ENCODE results near the gene P2RY14. TPM values are rescaled to one million over a fixed set of nuclear protein-coding genes. Genes with fewer than 3 reads are reported as not detected.

The P2RY14 gene
- total and polyA plus RNA-seq, 5 donors from 2014 or later: 0.28 to 1.2 (median 0.91) TPM; not detected in 1

DNA sequence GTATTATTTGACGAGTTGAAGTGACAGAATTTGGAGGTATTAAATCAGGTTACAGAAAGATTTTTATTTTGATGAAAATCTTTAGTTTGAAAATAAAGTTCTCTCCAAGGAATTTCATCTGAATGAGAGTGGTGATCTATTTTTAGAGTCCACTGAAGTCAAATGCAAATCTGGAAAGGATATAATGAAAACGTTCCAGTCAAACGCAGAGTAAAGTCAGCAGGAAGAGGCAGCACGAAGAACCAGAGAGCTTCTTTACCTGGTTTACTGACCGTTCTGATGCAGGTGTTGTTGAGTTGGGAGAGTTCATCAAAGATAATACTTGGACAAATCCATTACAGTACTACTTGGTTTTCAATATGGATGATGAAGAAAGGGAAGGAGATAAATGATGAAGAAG is 8.7 kb downstream of the P2RY14 start:
- Mint-ChIP-seq H3K36me3 (no peaks in the 10 kb centered on the region), H3K9me3 (no peaks in the 10 kb centered on the region), H3K4me1 (peaks cover 0 to 4% (median 2%) of the 10 kb centered on the region in 4 donors), H3K27me3 (no peaks in the 10 kb centered on the region), H3K27ac (peak overlapping the region in 1 of 3 donors; percentile 57), H3K4me3 (peak overlapping the region in 1 of 4 donors; percentile 1)
- ATAC-seq (ENCODE audit: low read depth in 2 of 2) (no peak), DNase-seq (no peak)
- Histone ChIP-seq H3K27ac (ENCODE audit: insufficient read depth, low read length, poor library complexity, severe bottlenecking) (no peak overlapping the region), H3K4me3 (ENCODE audit: low read depth, low read length) (no peak overlapping the region), H3K4me1 (ENCODE audit: control insufficient read depth, insufficient read depth, low read length, poor library complexity, severe bottlenecking) (no peaks in the 10 kb centered on the region), H3K36me3 (ENCODE audit: control insufficient read depth, insufficient read depth, low read length) (no peaks in the 10 kb centered on the region), H3K9me3 (ENCODE audit: control insufficient read depth in 2 of 2, low read length in 2 of 2) (no peaks in the 10 kb centered on the region), H3K27me3 (ENCODE audit: control insufficient read depth, insufficient read depth, low read length) (no peaks in the 10 kb centered on the region)

GRCh38 chr3:151268267-151269235 is 9.8 kb downstream of the P2RY14 start:
- H3K36me3 Mint-ChIP-seq: no peaks in the 10 kb centered on the region
- H3K27me3 Mint-ChIP-seq: no peaks in the 10 kb centered on the region
- H3K36me3 ChIP-seq (ENCODE audit: control insufficient read depth, insufficient read depth, low read length): no peaks in the 10 kb centered on the region
- H3K9me3 Mint-ChIP-seq: no peaks in the 10 kb centered on the region
- H3K27ac ChIP-seq (ENCODE audit: insufficient read depth, low read length, poor library complexity, severe bottlenecking): no peak overlapping the region
- peak overlapping the region in 1 of 3 donors; percentile 16 for H3K27ac Mint-ChIP-seq
- no peaks in the 10 kb centered on the region for H3K9me3 ChIP-seq (ENCODE audit: control insufficient read depth in 2 of 2, low read length in 2 of 2)
- H3K4me1 ChIP-seq (ENCODE audit: control insufficient read depth, insufficient read depth, low read length, poor library complexity, severe bottlenecking): no peaks in the 10 kb centered on the region
- H3K27me3 ChIP-seq (ENCODE audit: control insufficient read depth, insufficient read depth, low read length): no peaks in the 10 kb centered on the region
- peak in 1 of 2 donors; percentile 43 for ATAC-seq (ENCODE audit: low read depth in 2 of 2)
- H3K4me3 Mint-ChIP-seq: no peak overlapping the region
- peaks cover 0 to 4% (median 2%) of the 10 kb centered on the region in 4 donors for H3K4me1 Mint-ChIP-seq
- no peak for DNase-seq
- H3K4me3 ChIP-seq (ENCODE audit: low read depth, low read length): no peak overlapping the region

DNA sequence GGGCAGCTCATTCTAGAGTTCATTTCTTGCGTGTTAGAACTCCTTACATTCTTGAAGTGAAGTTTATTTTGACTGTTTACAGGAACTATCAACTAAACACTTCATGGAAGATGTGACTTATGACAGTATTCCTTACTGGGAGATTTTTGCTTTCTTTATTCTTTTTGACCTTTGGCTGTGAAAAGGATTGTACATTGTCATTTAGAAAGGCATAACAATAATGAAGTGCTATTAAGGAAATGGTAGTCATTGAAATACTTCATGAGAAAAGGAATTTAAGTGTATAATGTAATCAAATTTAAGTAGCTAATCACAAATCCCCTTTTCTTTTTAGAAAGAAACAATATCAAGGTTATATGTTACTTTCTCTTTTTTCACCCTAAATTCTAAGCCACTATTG is 11.3 kb downstream of the P2RY14 start:
- Histone ChIP-seq H3K36me3 (ENCODE audit: control insufficient read depth, insufficient read depth, low read length) (no peaks in the 10 kb centered on the region), H3K27me3 (ENCODE audit: control insufficient read depth, insufficient read depth, low read length) (no peaks in the 10 kb centered on the region), H3K9me3 (ENCODE audit: control insufficient read depth in 2 of 2, low read length in 2 of 2) (no peaks in the 10 kb centered on the region), H3K27ac (ENCODE audit: insufficient read depth, low read length, poor library complexity, severe bottlenecking) (no peak overlapping the region), H3K4me1 (ENCODE audit: control insufficient read depth, insufficient read depth, low read length, poor library complexity, severe bottlenecking) (no peaks in the 10 kb centered on the region), H3K4me3 (ENCODE audit: low read depth, low read length) (no peak overlapping the region)
- peaks cover 0 to 4% (median 2%) of the 10 kb centered on the region in 4 donors for H3K4me1 Mint-ChIP-seq
- H3K27ac Mint-ChIP-seq: no peak overlapping the region
- H3K36me3 Mint-ChIP-seq: no peaks in the 10 kb centered on the region
- no peak for DNase-seq
- H3K27me3 Mint-ChIP-seq: no peaks in the 10 kb centered on the region
- no peak for ATAC-seq (ENCODE audit: low read depth in 2 of 2)
- no peaks in the 10 kb centered on the region for H3K9me3 Mint-ChIP-seq
- H3K4me3 Mint-ChIP-seq: no peak overlapping the region

- Mint-ChIP-seq H3K36me3 (no peaks in the 10 kb centered on the region), H3K27me3 (no peaks in the 10 kb centered on the region), H3K27ac (no peak overlapping the region), H3K9me3 (no peaks in the 10 kb centered on the region), H3K4me1 (peaks cover 0 to 4% (median 2%) of the 10 kb centered on the region in 4 donors), H3K4me3 (no peak overlapping the region)
- Histone ChIP-seq H3K36me3 (ENCODE audit: control insufficient read depth, insufficient read depth, low read length) (no peaks in the 10 kb centered on the region), H3K27ac (ENCODE audit: insufficient read depth, low read length, poor library complexity, severe bottlenecking) (no peak overlapping the region), H3K27me3 (ENCODE audit: control insufficient read depth, insufficient read depth, low read length) (no peaks in the 10 kb centered on the region), H3K4me3 (ENCODE audit: low read depth, low read length) (no peak overlapping the region), H3K4me1 (ENCODE audit: control insufficient read depth, insufficient read depth, low read length, poor library complexity, severe bottlenecking) (no peaks in the 10 kb centered on the region), H3K9me3 (ENCODE audit: control insufficient read depth in 2 of 2, low read length in 2 of 2) (no peaks in the 10 kb centered on the region)
- DNase-seq (no peak), ATAC-seq (ENCODE audit: low read depth in 2 of 2) (peak; percentile 62 to 67)
Observed at GRCh38 chr3:151265866-151266265, 12.5 kb downstream of the P2RY14 start.

DNA sequence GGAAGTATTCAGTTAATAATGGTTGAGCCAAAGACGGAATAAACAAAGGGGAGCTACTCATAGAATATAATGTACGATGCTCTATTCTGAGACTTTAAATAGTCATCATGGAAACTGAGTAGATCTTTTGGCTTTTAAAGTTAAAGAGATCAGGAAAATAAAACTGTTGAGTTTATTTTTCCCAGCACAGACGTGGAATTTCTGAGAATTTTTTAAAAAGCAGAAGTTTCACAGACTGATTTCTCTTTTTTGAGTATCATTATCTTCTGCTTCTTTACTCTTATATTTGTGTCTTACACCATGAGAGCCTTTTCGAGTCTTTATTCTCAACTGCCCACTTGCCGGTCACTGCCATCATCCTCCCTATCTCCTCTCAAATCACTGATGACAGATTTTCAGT is 13.2 kb downstream of the P2RY14 start:
- H3K36me3 ChIP-seq (ENCODE audit: control insufficient read depth, insufficient read depth, low read length): no peaks in the 10 kb centered on the region
- H3K27ac Mint-ChIP-seq: no peak overlapping the region
- no peak overlapping the region for H3K4me3 ChIP-seq (ENCODE audit: low read depth, low read length)
- H3K27me3 Mint-ChIP-seq: peaks cover 6% of the 10 kb centered on the region
- H3K27ac ChIP-seq (ENCODE audit: insufficient read depth, low read length, poor library complexity, severe bottlenecking): no peak overlapping the region
- no peaks in the 10 kb centered on the region for H3K9me3 ChIP-seq (ENCODE audit: control insufficient read depth in 2 of 2, low read length in 2 of 2)
- H3K27me3 ChIP-seq (ENCODE audit: control insufficient read depth, insufficient read depth, low read length): no peaks in the 10 kb centered on the region
- DNase-seq (no peak), ATAC-seq (ENCODE audit: low read depth in 2 of 2) (no peak)
- H3K4me1 Mint-ChIP-seq: peaks cover 0 to 4% (median 2%) of the 10 kb centered on the region in 4 donors
- no peaks in the 10 kb centered on the region for H3K36me3 Mint-ChIP-seq
- H3K9me3 Mint-ChIP-seq: no peaks in the 10 kb centered on the region
- H3K4me1 ChIP-seq (ENCODE audit: control insufficient read depth, insufficient read depth, low read length, poor library complexity, severe bottlenecking): no peaks in the 10 kb centered on the region
- no peak overlapping the region for H3K4me3 Mint-ChIP-seq

- Mint-ChIP-seq H3K4me3 (no peak overlapping the region), H3K27ac (peak overlapping the region in 1 of 3 donors; percentile 27), H3K27me3 (peaks cover 11% of the 10 kb centered on the region), H3K36me3 (no peaks in the 10 kb centered on the region), H3K9me3 (no peaks in the 10 kb centered on the region), H3K4me1 (peaks cover 0 to 4% (median 2%) of the 10 kb centered on the region in 4 donors)
- ATAC-seq (ENCODE audit: low read depth in 2 of 2): no peak
- Histone ChIP-seq H3K36me3 (ENCODE audit: control insufficient read depth, insufficient read depth, low read length) (no peaks in the 10 kb centered on the region), H3K9me3 (ENCODE audit: control insufficient read depth in 2 of 2, low read length in 2 of 2) (no peaks in the 10 kb centered on the region), H3K4me3 (ENCODE audit: low read depth, low read length) (no peak overlapping the region), H3K4me1 (ENCODE audit: control insufficient read depth, insufficient read depth, low read length, poor library complexity, severe bottlenecking) (no peaks in the 10 kb centered on the region), H3K27me3 (ENCODE audit: control insufficient read depth, insufficient read depth, low read length) (no peaks in the 10 kb centered on the region), H3K27ac (ENCODE audit: insufficient read depth, low read length, poor library complexity, severe bottlenecking) (no peak overlapping the region)
- no peak for DNase-seq
Observed at GRCh38 chr3:151264605-151265004, 13.7 kb downstream of the P2RY14 start.

- no peak overlapping the region for H3K4me3 ChIP-seq (ENCODE audit: low read depth, low read length)
- no peak for ATAC-seq (ENCODE audit: low read depth in 2 of 2)
- Mint-ChIP-seq H3K27me3 (peaks cover 15% of the 10 kb centered on the region), H3K9me3 (no peaks in the 10 kb centered on the region), H3K4me3 (no peak overlapping the region), H3K27ac (peak overlapping the region in 1 of 3 donors; percentile 74), H3K4me1 (no peaks in the 10 kb centered on the region), H3K36me3 (no peaks in the 10 kb centered on the region)
- H3K27me3 ChIP-seq (ENCODE audit: control insufficient read depth, insufficient read depth, low read length): peaks cover 3% of the 10 kb centered on the region
- no peaks in the 10 kb centered on the region for H3K9me3 ChIP-seq (ENCODE audit: control insufficient read depth in 2 of 2, low read length in 2 of 2)
- no peaks in the 10 kb centered on the region for H3K4me1 ChIP-seq (ENCODE audit: control insufficient read depth, insufficient read depth, low read length, poor library complexity, severe bottlenecking)
- H3K36me3 ChIP-seq (ENCODE audit: control insufficient read depth, insufficient read depth, low read length): no peaks in the 10 kb centered on the region
- H3K27ac ChIP-seq (ENCODE audit: insufficient read depth, low read length, poor library complexity, severe bottlenecking): no peak overlapping the region
- no peak for DNase-seq
Observed at GRCh38 chr3:151262871-151263525, 15.3 kb downstream of the P2RY14 start.
